ENCODE results near the gene HSPBAP1. TPM values are rescaled to one million over a fixed set of nuclear protein-coding genes. Genes with fewer than 3 reads are reported as not detected.
"Not testable (repeated sequence)": the region's sequence is repeated elsewhere in the genome, so short reads cannot be mapped to it uniquely, and the experiment has no call there.

Gene HSPBAP1
- total and polyA plus RNA-seq, 7 donors = 4.8 to 24.7 (median 17.6) TPM

- WGBS, 3 donors = 96 to 98% (median 97%) methylated on average over 4 of the region's 4 CpGs
- H3K9me3 ChIP-seq = no peaks in the 10 kb centered on the region
- H3K36me3 ChIP-seq (ENCODE audit: insufficient read depth in 1 of 2, low read depth in 1 of 2) = peaks cover 0 to 57% of the 10 kb centered on the region in 2 donors
- H3K4me1 ChIP-seq = no peaks in the 10 kb centered on the region
- ATAC-seq = no peak
- H3K4me3 ChIP-seq = no peak overlapping the region
- TF ChIP-seq CTCF (IDR thresholded peaks at IDR 0.05) = no peak
- intact Hi-C loops (cut with DNase I) = no loop called here
- H3K27ac ChIP-seq = no peak overlapping the region
- no peaks in the 10 kb centered on the region for H3K27me3 ChIP-seq (ENCODE audit: insufficient read depth in 3 of 3, low read length in 2 of 3)
- no peak for DNase-seq
Observed at GRCh38 chr3:122743581-122744120, 50.0 kb downstream of the HSPBAP1 start.

GRCh38 chr3:122742234-122742633 lies 51.4 kb downstream of the HSPBAP1 start:
- Histone ChIP-seq H3K4me1 (no peaks in the 10 kb centered on the region), H3K4me3 (no peak overlapping the region), H3K27me3 (ENCODE audit: insufficient read depth in 3 of 3, low read length in 2 of 3) (no peaks in the 10 kb centered on the region), H3K9me3 (no peaks in the 10 kb centered on the region), H3K36me3 (ENCODE audit: insufficient read depth in 1 of 2, low read depth in 1 of 2) (peaks cover 0 to 54% of the 10 kb centered on the region in 2 donors), H3K27ac (no peak overlapping the region)
- intact Hi-C loops (cut with DNase I) = no loop called here
- ATAC-seq = no peak
- TF ChIP-seq CTCF (IDR thresholded peaks at IDR 0.05) = no peak
- no peak for DNase-seq

- no peak for DNase-seq
- H3K36me3 ChIP-seq (ENCODE audit: insufficient read depth in 1 of 2, low read depth in 1 of 2) = peaks cover 0 to 50% of the 10 kb centered on the region in 2 donors
- H3K9me3 ChIP-seq = no peaks in the 10 kb centered on the region
- intact Hi-C loops (cut with DNase I) = no loop called here
- no peak overlapping the region for H3K4me3 ChIP-seq
- H3K27me3 ChIP-seq (ENCODE audit: insufficient read depth in 3 of 3, low read length in 2 of 3) = no peaks in the 10 kb centered on the region
- ATAC-seq = no peak
- TF ChIP-seq CTCF (IDR thresholded peaks at IDR 0.05) = no peak
- 77 to 83% (median 80%) methylated on average over 3 of the region's 3 CpGs for WGBS, 3 donors
- no peak overlapping the region for H3K27ac ChIP-seq
- H3K4me1 ChIP-seq = no peaks in the 10 kb centered on the region
Observed at GRCh38 chr3:122739172-122739571, 54.5 kb downstream of the HSPBAP1 start.

GRCh38 chr3:122732682-122733525 lies 60.7 kb downstream of the HSPBAP1 start:
- 95 to 97% (median 96%) methylated on average over 20 to 22 of the region's 22 CpGs for WGBS, 3 donors

GRCh38 chr3:122730240-122730639 lies 63.4 kb downstream of the HSPBAP1 start:
- Histone ChIP-seq H3K27ac (no peak overlapping the region), H3K4me3 (no peak overlapping the region), H3K4me1 (no peaks in the 10 kb centered on the region), H3K27me3 (ENCODE audit: insufficient read depth in 3 of 3, low read length in 2 of 3) (no peaks in the 10 kb centered on the region), H3K36me3 (ENCODE audit: insufficient read depth in 1 of 2, low read depth in 1 of 2) (peaks cover 0 to 14% of the 10 kb centered on the region in 2 donors), H3K9me3 (no peaks in the 10 kb centered on the region)
- DNase-seq (no peak), ATAC-seq (no peak)
- no peak for TF ChIP-seq CTCF (IDR thresholded peaks at IDR 0.05)
- WGBS, 3 donors = 75 to 82% (median 81%) methylated on average over 4 of the region's 4 CpGs
- intact Hi-C loops (cut with DNase I) = no loop called here

More at GRCh38 chr3:122732682-122733525, 60.7 kb downstream of the HSPBAP1 start:
- H3K27me3 ChIP-seq (ENCODE audit: insufficient read depth in 3 of 3, low read length in 2 of 3); H3K9me3 ChIP-seq; H3K4me1 ChIP-seq; H3K4me3 ChIP-seq; ATAC-seq; intact Hi-C loops (cut with DNase I); H3K27ac ChIP-seq; DNase-seq: not testable (repeated sequence)
- peaks cover 0 to 14% of the 10 kb centered on the region in 2 donors for H3K36me3 ChIP-seq (ENCODE audit: insufficient read depth in 1 of 2, low read depth in 1 of 2)

Data from psoas muscle (tissue), 8 donors.